IPS DF 6.9 (cell line): Measurements from ENCODE around the gene PIGL.
"Not testable (repeated sequence)": the region's sequence is repeated elsewhere in the genome, so short reads cannot be mapped to it uniquely, and the experiment has no call there.

Experiments used
- DNase-seq: peaks from one replicate; pipeline ENCODE4 v3.0.0-alpha.2; 2013; ENCODE audit warnings: low read depth, low spot score
- H3K27ac ChIP-seq: one replicate; pipeline ENCODE4 v1.5.1; 2013; ENCODE audit warnings: low read length, control low read depth
- H3K27me3 ChIP-seq: 2 replicates; pipeline ENCODE4 v1.6.1; 2013; ENCODE audit warnings: mild to moderate bottlenecking, low read length; ENCODE audit not compliant: control insufficient read depth, insufficient read depth
- H3K36me3 ChIP-seq: 2 replicates; pipeline ENCODE4 v1.6.1; 2013; ENCODE audit warnings: low read length; ENCODE audit not compliant: control insufficient read depth, insufficient read depth
- H3K4me1 ChIP-seq: 2 replicates; pipeline ENCODE4 v1.6.1; 2013; ENCODE audit warnings: low read length; ENCODE audit not compliant: control insufficient read depth, insufficient read depth
- H3K4me3 ChIP-seq: 2 replicates; pipeline ENCODE4 v1.5.1; 2013; ENCODE audit warnings: mild to moderate bottlenecking, low read length
- H3K9me3 ChIP-seq: 2 replicates; pipeline ENCODE4 v1.6.1; 2013; ENCODE audit warnings: low read length, inconsistent platforms; ENCODE audit not compliant: control insufficient read depth, insufficient read depth
- WGBS: extraction: QIAGEN DNeasy Blood & Tissue Kit; methylation state at CpG from one replicate; pipeline ENCODE4 v1.1.7; 2013; ENCODE audit warnings: mixed read lengths, missing lambda C conversion rate; ENCODE audit not compliant: insufficient read length, insufficient coverage; 5-methylcytosine and 5-hydroxymethylcytosine counted together

PIGL gene

GRCh38 chr17:16286947-16287562 lies 70.0 kb downstream of the PIGL start:
- H3K27ac ChIP-seq = no peak overlapping the region

GRCh38 chr17:16287563-16288027 lies 70.6 kb downstream of the PIGL start:
- peaks cover 5% of the 10 kb centered on the region for H3K4me1 ChIP-seq
- H3K27ac ChIP-seq = no peak overlapping the region
- H3K4me3 ChIP-seq = no peak overlapping the region
- no peak for DNase-seq
- H3K9me3 ChIP-seq = no peaks in the 10 kb centered on the region
- no peaks in the 10 kb centered on the region for H3K27me3 ChIP-seq
- no peaks in the 10 kb centered on the region for H3K36me3 ChIP-seq
- WGBS = no CpG with 5 or more reads among the region's 6 CpGs

More at GRCh38 chr17:16286947-16287562, 70.0 kb downstream of the PIGL start:
- no peak overlapping the region for H3K4me3 ChIP-seq
- no peaks in the 10 kb centered on the region for H3K27me3 ChIP-seq
- no CpG with 5 or more reads among the region's 10 CpGs for WGBS
- peaks cover 5% of the 10 kb centered on the region for H3K4me1 ChIP-seq
- no peak for DNase-seq
- no peaks in the 10 kb centered on the region for H3K36me3 ChIP-seq
- H3K9me3 ChIP-seq = no peaks in the 10 kb centered on the region

- no peaks in the 10 kb centered on the region for H3K27me3 ChIP-seq
- no CpG with 5 or more reads among the region's 5 CpGs for WGBS
- no peaks in the 10 kb centered on the region for H3K9me3 ChIP-seq
- H3K27ac ChIP-seq = no peak overlapping the region
- H3K4me1 ChIP-seq = peaks cover 5% of the 10 kb centered on the region
- no peak overlapping the region for H3K4me3 ChIP-seq
- no peak for DNase-seq
- no peaks in the 10 kb centered on the region for H3K36me3 ChIP-seq
Observed at GRCh38 chr17:16288860-16289571, 72.0 kb downstream of the PIGL start.

- H3K27ac ChIP-seq = no peak overlapping the region
- WGBS = no CpG with 5 or more reads among the region's 3 CpGs
- DNase-seq = no peak
- no peak overlapping the region for H3K4me3 ChIP-seq
- H3K4me1 ChIP-seq = no peaks in the 10 kb centered on the region
- H3K36me3 ChIP-seq = no peaks in the 10 kb centered on the region
- H3K9me3 ChIP-seq = no peaks in the 10 kb centered on the region
- no peaks in the 10 kb centered on the region for H3K27me3 ChIP-seq
Observed at GRCh38 chr17:16293931-16294330, 76.9 kb downstream of the PIGL start.

GRCh38 chr17:16294560-16294959 lies 77.5 kb downstream of the PIGL start:
- no peak for DNase-seq
- no peaks in the 10 kb centered on the region for H3K27me3 ChIP-seq
- H3K4me1 ChIP-seq = no peaks in the 10 kb centered on the region
- WGBS = no CpG with 5 or more reads among the region's 2 CpGs
- no peak overlapping the region for H3K4me3 ChIP-seq
- no peak overlapping the region for H3K27ac ChIP-seq
- no peaks in the 10 kb centered on the region for H3K36me3 ChIP-seq
- no peaks in the 10 kb centered on the region for H3K9me3 ChIP-seq

GRCh38 chr17:16296072-16296471 lies 79.1 kb downstream of the PIGL start:
- H3K9me3 ChIP-seq, H3K4me1 ChIP-seq, DNase-seq, H3K27ac ChIP-seq, H3K27me3 ChIP-seq, H3K36me3 ChIP-seq, H3K4me3 ChIP-seq: not testable (repeated sequence)
- WGBS = no CpG with 5 or more reads among the region's 3 CpGs

- Histone ChIP-seq H3K36me3 (no peaks in the 10 kb centered on the region), H3K4me3 (no peak overlapping the region), H3K27ac (no peak overlapping the region), H3K9me3 (no peaks in the 10 kb centered on the region), H3K4me1 (no peaks in the 10 kb centered on the region), H3K27me3 (no peaks in the 10 kb centered on the region)
- DNase-seq = no peak
- WGBS = no CpG with 5 or more reads among the region's 11 CpGs
Observed at GRCh38 chr17:16297367-16298139, 80.5 kb downstream of the PIGL start.

GRCh38 chr17:16298140-16298662 lies 81.2 kb downstream of the PIGL start:
- Histone ChIP-seq H3K27me3 (no peaks in the 10 kb centered on the region), H3K27ac (no peak overlapping the region), H3K4me1 (no peaks in the 10 kb centered on the region), H3K36me3 (no peaks in the 10 kb centered on the region), H3K4me3 (no peak overlapping the region), H3K9me3 (no peaks in the 10 kb centered on the region)
- no CpG with 5 or more reads among the region's 1 CpG for WGBS
- no peak for DNase-seq

- no peak for DNase-seq
- Histone ChIP-seq H3K27ac (no peak overlapping the region), H3K36me3 (no peaks in the 10 kb centered on the region), H3K9me3 (no peaks in the 10 kb centered on the region), H3K4me3 (no peak overlapping the region), H3K4me1 (no peaks in the 10 kb centered on the region), H3K27me3 (no peaks in the 10 kb centered on the region)
- WGBS = no CpG with 5 or more reads among the region's 3 CpGs
Observed at GRCh38 chr17:16300554-16300953, 83.5 kb downstream of the PIGL start.
